GM19463 (cell line): Measurements from ENCODE around the gene PRPSAP2.
"Not testable (repeated sequence)": the region's sequence is repeated elsewhere in the genome, so short reads cannot be mapped to it uniquely, and the experiment has no call there.

Experiments used
- ATAC-seq: cut with Tn5 transposase; IDR thresholded peaks from one replicate; pipeline ENCODE4 v1.9.1; 2021; ENCODE audit warnings: mild to moderate bottlenecking, moderate library complexity; ENCODE audit not compliant: unreplicated experiment

Gene PRPSAP2

DNA sequence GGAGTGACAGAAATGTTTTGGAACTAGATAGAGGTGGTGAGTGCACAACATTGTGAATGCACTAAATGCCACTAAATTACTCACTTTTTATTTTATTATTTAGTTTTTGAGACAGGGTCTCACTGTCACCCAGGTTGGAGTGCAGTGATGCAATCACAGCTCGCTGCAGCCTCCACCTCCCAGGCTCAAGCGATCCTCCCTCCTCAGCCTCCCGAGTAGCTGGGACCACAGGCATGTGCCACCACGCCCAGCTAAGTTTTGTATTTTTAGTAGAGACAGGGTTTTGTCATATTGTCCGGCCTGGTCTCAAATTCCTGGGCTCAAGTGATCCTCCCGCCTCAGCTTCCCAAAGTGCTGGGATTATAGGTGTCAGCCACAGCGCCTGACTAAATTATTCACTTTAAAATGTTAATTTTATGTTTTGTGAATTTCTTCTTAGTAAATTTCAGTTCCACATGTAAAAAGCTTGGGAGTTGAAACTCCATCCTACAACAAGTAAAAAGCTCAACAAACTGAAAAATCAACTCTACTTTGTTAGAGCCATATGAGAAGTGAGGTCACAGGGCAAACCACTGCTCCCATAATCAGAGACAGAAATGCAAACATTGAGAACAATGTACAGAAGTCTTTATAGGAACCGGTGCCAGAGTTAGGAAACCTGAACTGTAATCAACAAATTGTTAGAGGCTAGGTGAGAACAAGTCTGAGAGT lies 80.2 kb downstream of the PRPSAP2 start:
- no peak for ATAC-seq

DNA sequence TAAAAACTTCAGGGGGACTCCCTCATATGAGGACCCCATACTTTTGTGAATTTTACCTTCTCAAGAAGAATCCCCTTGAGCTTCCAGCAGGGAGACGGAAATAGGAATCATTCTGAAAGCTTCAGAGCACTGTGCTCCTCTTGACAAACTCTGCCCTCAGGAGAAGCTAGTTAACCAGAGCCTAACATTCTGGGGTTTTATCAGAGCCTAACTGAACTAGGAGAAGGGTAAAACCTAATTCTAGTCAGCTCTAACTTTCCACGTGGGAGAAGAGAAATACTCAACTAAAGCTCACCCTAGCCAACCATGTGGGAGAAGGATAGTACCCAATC lies 80.7 kb downstream of the PRPSAP2 start:
- no peak for ATAC-seq

DNA sequence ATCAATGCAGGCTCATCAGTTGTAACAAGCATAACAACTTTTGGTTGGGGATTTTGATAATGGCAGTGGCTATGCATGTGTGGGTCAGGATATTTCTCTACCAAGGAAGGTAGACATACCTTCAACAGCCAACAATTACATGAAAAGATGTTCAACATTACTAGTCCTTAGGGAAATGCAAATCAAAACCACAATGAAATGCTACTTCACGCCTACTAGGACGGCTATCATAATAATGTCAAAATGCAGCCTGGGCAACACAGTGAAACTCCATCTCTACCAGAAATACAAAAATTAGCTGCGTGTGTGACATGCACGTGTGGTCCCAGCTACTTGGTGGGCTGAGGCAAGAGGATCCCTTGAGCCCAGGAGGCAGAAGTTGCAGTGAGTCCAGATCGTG lies 86.7 kb downstream of the PRPSAP2 start:
- ATAC-seq: no peak

DNA sequence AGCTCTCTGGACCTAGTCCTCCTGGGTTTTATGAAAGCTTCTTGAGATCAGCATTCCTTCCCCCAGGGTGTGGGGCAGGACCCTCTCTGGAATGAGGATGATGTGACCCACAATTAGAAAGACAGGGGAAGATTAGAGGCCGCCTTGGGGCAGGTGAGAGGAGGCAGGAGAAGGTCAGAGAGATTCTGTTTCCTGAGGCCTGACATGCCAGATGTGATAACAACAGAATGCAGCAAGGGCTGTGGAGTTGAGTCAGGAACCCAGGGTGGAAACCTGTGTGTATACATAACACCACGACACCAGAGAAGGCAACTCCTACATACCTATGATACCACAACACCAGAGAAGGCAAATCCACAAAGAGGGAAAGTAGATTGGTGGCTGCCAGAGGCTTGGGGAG lies 88.6 kb downstream of the PRPSAP2 start:
- ATAC-seq: no peak

DNA sequence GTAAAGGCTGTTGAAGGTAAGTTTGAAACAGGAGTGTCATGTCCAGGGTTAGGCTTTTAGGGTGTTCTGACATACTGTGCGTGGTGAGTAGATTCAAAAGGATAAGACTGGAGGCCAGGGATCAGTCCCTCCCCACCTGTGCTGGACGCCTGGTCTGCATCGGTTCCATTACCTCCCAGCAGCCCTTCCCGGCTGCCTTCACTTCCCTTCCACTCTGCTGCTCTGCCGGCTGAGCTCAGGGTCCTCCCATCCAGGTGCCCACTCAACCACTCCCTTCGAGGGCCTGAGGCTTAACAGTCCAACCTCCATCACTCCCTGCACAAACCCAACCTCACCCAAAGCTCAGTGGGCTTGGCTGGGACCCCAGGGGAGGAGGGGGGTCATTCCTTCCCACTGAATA lies 89.9 kb downstream of the PRPSAP2 start:
- no peak for ATAC-seq

DNA sequence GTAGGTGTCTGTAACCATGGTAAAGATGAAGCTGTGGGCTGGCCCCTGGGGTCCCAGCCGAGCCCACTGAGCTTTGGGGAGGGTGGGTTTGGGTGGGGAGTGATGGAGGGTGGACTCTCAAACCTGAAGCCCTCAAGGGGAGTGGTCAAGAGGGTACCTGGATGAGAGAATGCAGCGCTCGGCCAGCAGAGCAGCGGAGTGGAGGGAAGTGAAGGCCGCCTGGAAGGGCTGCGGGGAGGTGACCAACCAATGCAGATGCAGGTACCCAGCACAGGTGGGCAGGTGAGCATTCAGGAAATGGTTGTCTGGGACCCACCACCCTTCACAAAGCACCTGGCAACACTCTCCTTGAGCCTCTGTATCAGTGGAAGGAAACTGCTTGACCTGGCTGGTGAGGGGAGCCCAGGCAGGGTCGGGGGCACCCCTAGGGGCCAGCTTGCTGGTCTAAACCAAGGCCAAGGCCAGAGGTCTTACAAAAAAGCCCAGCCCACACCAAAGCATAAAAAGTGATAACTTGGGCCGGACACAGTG lies 90.6 kb downstream of the PRPSAP2 start:
- no peak for ATAC-seq

DNA sequence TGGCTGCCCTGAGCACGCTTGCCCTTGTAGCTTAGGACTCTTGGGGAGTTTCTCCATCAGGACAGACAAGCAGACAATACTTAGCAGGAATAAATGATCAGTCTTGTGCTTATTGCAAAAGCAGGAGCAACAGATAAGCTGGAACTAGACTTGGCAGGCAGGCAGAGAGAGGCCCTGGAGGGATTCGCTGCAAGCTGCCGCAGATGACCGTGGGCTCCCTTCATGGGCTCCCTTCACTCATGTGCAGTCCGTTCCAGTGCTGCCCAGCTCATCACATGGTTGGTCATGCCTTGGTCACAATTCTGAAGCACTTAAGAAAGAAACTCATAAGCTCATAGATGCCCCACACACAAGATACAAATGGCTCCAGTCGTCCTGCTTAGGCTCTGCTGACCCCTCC lies 91.6 kb downstream of the PRPSAP2 start:
- ATAC-seq: no peak

DNA sequence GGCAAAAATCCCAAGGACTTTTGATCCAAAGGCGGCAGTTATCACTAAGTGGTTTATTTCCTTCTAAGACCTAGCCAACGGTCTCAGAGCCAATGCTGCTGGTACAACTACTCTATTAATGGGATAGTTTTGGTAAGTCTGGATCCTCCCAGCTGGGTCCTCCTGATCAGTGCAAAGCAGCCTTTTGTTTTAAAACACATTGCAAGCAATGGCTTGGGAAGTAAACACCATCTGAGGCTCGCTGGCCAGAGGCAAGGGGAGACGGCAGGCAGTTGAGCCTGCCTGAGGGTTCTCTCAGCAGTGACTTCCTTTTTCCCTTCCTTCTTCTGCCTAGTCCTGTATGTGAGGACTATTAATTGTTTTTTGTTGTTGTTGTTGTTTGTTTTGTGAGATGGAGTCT lies 92.4 kb downstream of the PRPSAP2 start:
- no peak for ATAC-seq

DNA sequence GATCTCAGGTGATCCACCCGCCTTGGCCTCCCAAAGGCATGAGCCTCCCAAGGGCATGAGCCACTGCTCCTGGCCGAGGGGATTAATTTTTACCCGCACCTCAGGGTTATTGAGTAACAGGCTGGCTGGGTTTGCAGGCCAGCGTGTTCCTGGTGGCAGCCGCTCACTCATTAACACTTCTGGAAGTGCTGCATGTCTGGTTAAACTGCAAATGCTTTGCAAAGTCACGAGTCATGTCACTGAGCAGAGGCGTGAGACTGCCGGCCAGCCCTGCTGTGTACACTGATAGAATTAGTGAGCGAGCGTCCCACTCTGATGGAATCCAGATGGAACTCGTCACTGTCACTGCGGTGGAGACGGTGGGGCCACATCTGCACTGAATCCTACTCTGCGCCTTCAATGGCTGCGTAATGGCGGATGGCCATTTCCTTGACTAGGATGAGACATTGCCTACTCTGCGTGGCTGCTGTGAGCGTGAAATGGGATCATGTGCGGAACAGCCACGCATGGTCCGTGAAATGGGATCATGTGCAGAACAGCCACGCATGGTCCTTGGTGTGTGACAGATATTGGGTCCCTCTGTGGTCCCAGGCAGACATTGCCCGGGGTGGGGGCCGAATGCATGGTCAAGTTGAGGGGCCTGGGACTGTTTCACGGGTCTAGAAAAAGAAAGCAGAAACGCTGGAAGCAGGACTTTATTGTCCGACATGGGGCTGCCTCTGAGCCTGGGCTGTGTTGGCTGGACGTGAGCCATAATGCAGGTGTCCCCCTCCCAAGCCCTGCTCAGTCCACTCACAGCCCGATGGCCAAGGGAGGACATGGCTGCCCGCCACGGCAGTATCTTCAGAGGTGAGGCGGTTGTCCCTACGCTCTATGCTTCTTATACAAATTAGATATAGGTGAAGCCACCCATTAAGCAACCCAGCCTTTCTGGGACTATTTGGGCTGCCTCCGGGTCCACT lies 93.3 kb downstream of the PRPSAP2 start:
- ATAC-seq: no peak

DNA sequence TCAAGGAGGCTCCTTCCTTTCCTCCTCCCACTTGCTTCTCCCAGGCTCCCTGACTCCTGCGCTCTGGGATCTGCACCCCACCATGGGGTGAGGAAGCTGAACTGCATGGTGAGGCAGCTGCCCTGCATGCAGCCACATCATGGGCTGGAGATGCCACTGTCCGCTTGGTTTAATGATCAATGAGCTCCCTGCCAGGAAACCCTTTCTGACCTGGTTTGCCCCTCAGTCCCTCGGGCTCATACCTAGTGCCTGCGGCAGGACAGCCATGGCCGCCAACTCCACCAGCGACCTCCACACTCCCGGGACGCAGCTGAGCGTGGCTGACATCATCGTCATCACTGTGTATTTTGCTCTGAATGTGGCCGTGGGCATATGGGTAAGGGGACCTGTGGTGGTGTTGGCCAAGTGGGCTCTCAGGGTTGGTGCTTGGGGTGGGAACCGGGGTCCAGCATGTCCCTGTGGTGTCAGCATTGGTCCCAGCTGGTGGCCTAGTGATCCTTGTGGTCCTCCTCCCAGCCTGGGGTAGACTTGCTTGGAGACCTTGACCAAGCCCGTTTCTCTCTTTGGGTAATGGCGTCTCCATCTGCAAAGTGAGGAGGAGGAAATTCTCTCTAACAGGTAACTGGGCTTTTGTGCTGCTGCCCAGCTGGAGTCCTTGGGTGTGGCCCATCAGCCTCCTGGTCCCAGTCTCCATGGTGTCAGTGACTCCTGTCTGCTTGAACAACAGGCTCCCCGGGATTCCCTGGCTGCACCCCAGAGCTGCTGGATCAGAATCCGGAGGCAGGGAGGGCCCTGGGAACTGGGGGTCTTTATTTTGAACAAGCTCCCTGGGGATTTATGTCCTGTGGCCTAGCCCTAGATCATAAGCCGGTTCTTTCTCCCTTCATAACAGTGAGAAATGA lies 94.3 kb downstream of the PRPSAP2 start, which contains the start of gene SLC5A10:
Gene SLC5A10, plus strand, starts transcription at position 225 of the 902 bp plus-strand sequence. Its CDS starts 41 bp downstream, at position 266.
- ATAC-seq: no peak

DNA sequence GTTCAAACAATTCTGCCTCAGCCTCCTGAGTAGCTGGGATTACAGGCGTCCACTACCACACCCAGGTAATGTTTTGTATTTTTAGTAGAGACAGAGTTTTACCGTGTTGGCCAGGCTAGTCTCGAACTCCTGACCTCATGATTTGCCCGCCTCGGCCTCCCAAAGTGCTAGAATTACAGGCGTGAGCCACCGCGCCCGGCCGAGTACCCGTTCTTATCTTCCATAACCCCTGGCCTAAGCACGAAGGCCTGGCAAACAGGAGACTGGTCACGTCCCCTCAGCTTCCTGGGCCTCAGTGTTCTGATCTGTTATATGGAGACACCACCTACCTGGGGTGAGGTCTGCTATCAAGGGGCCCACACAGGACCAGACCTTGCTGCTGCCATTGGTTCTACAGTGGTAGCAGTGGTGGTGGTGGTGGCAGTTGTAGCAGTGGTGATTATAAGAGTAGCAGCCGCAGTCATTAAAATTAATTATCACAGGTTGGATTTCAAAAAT lies 95.3 kb downstream of the PRPSAP2 start:
- no peak for ATAC-seq

DNA sequence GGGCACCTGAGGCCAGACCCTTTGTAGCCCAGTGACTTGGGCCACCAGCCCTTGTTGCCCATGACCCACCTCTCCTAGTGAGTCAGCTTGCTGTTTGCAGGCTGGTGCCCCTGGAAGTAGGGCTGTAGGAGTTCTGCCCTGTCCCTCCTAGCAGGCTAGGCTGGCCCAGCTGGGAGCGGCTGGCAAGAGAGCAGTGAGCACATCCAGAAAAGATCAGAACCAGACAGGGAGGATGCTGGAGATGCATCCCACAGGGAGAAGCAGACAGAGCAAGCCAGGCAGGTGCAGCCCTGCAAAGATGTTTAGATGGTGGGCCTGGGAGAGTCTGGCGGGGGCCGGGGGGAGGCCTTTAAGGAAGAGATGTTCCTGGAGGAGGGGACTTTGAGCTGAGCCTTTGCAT lies 96.4 kb downstream of the PRPSAP2 start:
- ATAC-seq: no peak

DNA sequence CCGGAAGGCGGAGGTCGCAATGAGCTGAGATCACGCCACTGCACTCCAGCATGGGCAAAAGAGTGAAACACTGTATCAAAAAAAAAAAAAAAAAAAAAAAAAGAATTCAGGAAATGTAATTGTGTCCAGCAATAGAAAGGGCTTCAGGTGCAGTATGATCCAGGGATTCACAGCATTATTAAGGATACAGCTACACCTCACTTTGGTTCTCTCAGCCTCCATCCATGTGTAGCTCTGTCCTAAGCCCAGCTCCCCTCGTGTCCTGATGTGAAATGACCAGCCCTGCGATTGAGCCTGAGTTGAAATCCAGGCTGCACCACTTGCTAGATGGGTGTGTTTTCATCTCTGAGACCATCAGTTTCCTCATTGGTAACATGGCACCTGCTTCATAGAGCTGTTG lies 97.1 kb downstream of the PRPSAP2 start:
- ATAC-seq: no peak

DNA sequence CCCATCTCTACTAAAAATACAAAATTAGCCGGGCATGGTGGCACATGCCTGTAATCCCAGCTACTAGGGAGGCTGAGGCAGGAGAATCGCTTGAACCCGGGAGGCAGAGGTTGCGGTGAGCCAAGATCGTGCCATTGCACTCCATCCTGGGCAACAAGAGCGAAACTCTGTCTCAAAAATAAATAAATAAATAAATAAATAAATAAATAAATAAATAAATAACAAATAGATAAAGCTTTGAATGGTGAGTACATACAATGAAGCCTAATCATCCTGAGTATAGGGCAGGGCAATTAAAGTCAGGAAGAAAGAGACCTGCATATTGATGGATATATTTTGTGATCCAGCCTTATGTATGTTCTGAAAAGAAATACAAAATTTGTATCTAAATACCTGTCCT lies 98.1 kb downstream of the PRPSAP2 start:
- not testable (repeated sequence) for ATAC-seq

DNA sequence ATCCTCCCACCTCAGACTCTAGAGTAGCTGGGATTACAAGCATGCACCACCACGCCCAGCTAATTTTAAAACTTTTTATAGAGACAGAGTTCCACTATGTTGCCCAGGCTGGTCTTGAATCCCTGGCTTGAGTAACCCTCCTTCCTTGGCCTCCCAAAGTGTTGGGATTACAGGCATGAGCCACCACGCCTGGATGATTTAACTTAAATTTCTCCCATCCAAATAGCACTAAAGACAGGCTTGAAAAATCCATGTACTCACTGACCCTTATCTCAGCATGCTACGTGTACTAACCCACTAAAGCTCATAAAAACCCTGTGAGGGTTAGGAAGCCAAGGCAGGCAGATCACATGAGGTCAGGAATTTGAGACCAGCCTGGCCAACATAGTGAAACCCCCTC lies 98.7 kb downstream of the PRPSAP2 start:
- ATAC-seq: no peak

DNA sequence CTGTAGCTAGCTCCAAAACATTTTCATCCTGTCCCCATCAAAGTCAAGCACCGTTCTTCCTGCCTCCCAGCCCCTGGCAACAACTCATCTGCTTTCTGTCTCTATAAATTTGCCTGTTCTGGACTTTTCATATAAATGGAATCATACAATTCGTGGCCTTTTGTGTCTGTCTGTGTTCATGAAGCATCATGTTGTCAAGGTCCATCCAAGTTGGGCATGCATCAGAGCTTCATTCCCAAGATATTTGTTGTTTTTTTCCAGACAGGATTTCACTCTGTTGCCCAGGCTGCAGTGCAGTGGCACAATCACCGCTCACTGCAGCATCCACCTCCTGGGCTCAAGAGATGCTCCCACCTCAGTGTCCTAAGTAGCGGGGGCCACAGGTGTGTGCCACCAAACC lies 99.9 kb downstream of the PRPSAP2 start:
- ATAC-seq: no peak

DNA sequence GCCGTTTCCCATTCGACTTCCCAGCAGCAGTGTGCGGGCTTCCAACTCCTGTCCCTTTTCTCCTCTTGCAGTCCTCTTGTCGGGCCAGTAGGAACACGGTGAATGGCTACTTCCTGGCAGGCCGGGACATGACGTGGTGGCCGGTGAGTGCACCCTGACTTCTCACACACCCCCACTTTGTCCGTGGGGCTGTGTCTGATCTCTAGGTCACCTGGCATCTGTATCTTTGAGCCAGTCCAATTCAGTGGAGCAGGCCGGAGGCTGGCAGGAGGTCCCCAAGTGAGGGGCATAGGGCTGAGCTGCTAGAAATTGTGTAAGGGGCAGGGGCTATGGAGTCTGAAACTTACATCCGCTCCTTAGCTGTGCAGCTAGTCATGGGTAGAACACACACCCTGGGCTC lies 100.7 kb downstream of the PRPSAP2 start:
- no peak for ATAC-seq

DNA sequence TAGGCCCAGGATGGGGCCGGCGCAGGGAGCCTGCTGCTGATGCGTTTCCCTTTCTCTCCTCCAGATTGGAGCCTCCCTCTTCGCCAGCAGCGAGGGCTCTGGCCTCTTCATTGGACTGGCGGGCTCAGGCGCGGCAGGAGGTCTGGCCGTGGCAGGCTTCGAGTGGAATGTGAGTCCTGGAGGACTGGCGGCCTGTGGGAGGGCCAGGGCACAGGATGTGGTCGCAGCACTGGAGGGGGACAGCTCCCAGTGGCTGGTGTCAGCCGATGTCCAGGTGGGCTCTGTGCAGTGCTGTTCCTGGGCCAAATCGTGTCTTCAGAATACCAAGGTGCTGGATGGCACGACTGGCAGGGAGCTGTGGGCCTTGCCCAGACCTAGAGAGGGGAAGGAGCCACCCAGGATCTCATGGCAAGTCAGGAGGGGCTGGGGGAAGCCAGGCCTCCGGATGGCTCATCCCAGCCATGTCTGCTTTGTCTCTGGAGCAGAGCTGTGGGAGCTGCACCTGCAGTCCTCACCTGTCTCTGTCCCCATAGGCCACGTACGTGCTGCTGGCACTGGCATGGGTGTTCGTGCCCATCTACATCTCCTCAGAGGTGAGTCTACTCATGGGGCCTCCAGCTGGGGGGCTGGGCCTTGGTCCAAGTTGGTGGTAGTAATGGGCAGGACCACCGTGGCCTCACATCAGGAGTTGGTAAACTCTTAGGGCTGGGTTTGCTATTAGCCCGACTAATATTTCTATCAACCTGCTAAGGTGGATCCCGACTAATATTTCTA lies 101.3 kb downstream of the PRPSAP2 start:
- no peak for ATAC-seq

DNA sequence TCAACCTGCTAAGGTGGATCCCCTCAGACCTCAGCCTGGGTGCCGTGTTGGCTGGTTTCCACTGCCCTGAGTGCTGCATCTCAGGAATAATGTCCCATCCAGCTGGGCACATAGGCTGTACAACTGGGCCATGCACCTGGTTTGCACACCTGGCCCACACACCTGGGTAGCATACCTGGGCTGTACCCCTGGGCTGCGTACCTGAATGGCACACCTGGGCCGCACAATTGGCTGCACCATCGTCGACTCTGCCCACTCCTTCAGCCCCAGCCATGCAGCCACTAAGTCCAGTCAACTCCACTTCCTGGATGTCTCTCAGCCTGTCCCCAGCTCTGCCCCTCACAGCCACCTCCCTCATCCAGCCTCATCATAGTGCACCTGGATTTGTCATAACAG lies 101.9 kb downstream of the PRPSAP2 start:
- ATAC-seq: no peak

DNA sequence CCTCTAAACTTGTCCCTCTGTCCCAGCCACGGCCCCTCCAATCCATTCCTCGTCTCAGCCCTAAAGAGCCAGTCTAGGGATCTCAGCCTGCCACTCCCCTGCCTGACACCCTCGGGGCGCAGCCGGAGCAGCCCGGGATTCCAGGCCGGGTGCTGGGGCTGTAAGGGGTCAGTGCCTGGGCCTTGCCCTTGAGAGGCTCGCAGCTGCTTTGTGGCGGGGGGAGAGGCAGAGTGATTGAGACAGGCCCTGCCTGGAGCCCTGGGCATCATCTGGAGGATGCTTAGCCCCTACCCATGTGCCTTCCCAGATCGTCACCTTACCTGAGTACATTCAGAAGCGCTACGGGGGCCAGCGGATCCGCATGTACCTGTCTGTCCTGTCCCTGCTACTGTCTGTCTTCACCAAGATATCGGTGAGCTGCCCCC lies 102.3 kb downstream of the PRPSAP2 start:
- no peak for ATAC-seq
